ENCODE results near the gene PCSK5.

- TF ChIP-seq, protein P1, sequence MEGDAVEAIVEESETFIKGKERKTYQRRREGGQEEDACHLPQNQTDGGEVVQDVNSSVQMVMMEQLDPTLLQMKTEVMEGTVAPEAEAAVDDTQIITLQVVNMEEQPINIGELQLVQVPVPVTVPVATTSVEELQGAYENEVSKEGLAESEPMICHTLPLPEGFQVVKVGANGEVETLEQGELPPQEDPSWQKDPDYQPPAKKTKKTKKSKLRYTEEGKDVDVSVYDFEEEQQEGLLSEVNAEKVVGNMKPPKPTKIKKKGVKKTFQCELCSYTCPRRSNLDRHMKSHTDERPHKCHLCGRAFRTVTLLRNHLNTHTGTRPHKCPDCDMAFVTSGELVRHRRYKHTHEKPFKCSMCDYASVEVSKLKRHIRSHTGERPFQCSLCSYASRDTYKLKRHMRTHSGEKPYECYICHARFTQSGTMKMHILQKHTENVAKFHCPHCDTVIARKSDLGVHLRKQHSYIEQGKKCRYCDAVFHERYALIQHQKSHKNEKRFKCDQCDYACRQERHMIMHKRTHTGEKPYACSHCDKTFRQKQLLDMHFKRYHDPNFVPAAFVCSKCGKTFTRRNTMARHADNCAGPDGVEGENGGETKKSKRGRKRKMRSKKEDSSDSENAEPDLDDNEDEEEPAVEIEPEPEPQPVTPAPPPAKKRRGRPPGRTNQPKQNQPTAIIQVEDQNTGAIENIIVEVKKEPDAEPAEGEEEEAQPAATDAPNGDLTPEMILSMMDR (IDR thresholded peaks at IDR 0.05), result no peak
- no peak for TF ChIP-seq EZH2 (IDR thresholded peaks at IDR 0.05; ENCODE audit: borderline replicate concordance, insufficient read depth, low read depth, low read length, poor library complexity, severe bottlenecking)
Observed at GRCh38 chr9:76188905-76189304, 298.4 kb downstream of the PCSK5 start.
